Ramos (cell line): ENCODE data around the gene CXCL16.

Experiments
- in situ Hi-C: fragments of 300-500 bp; cut with MboI; formaldehyde crosslinking; loops from one replicate; pipeline ENCODE4 v1.14.3; 2022; ENCODE audit warnings: low sequenced_read_pairs; ENCODE audit not compliant: unreplicated experiment

CXCL16 gene

GRCh38 chr17:4753392-4753791 is 13.7 kb upstream of the CXCL16 start:
- in situ Hi-C loops, result no loop called here

DNA sequence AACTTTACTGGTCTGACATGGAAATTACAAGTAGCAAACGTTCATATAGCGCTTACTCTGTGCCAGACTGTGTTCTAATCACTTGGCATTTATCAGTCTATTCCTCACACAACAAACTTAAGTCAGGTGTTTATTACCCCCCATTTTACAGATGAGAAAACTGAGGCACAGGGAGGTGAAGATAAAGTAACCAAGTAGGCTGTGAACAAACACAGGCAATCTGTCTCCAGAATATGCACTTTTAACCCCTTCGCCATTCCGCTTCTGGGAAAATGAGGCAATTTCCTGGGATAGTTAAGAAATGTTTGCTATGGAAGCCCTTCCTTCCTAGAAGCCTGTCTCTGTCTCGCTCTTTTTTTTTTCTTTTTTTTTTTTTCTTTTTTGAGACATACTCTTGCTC is 12.2 kb upstream of the CXCL16 start:
- in situ Hi-C loops, result no loop called here

- in situ Hi-C loops, result no loop called here
Measured at GRCh38 chr17:4750606-4751005, 10.9 kb upstream of the CXCL16 start.

- in situ Hi-C loops, result no loop called here
Measured at GRCh38 chr17:4748686-4749085, 9.0 kb upstream of the CXCL16 start.

- in situ Hi-C loops, result no loop called here
Measured at GRCh38 chr17:4747847-4748246, 8.1 kb upstream of the CXCL16 start.

GRCh38 chr17:4744999-4745969 is 5.6 kb upstream of the CXCL16 start:
- in situ Hi-C loops, result no loop called here

- in situ Hi-C loops, result no loop called here
Measured at GRCh38 chr17:4743898-4744297, 4.2 kb upstream of the CXCL16 start.

DNA sequence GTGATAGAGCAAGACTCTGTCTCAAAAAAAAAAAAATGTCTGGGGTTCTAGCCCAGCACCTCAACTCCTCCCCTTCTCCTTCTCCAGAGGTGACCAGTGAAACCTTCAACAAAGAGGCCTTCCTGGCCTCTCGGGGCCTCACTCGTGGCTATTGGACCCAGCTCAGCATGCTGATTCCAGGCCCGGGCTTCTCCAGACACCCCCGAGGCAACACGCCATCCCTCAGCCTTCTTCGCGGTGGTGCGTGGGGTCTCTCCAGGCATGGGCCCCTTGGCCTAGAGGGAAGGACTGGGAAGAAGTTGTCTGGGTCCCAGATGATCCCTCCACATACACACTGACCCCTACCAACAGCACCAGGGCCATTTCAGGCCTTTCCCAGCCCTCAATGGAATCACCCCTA is 3.5 kb upstream of the CXCL16 start:
- in situ Hi-C loops, result no loop called here

GRCh38 chr17:4742629-4743028 is 2.9 kb upstream of the CXCL16 start:
- in situ Hi-C loops, result no loop called here

DNA sequence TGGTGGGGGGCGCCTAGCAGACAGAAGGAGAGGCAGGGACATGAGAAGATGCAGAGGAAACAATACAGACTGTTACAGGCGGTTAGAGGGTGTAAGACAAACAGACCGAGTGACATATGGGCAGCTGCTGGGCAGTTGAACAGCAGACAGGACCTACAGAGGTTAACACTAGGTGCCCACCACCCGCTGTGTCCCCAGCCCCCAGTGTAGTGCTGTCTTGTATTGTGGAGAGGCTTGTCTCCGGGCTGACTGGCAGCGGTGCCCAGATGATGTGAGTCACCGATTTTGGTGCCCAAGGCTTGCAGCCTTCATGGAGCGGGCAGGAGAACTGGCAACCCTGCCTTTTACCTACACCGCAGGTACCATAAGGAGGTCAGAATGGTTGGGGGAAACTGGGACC is 2.4 kb upstream of the CXCL16 start:
- in situ Hi-C loops, result no loop called here

- in situ Hi-C loops, result no loop called here
Measured at GRCh38 chr17:4741544-4741943, 1.8 kb upstream of the CXCL16 start.

DNA sequence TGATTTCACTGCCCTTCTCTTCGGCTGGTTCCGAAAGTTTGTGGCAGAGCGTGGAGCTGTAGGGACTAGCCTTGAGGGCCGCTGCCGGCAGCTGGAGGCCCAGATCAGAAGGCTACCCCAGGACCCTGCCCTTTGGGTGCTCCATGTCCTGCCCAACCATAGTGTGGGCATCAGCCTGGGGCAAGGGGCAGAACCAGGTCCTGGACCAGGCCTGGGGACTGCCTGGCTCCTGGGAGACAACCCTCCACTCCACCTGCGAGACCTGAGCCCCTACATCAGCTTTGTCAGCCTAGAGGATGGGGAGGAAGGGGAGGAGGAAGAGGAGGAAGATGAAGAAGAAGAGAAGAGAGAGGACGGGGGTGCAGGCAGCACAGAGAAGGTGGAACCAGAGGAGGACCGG is 856 bp upstream of the CXCL16 start:
- in situ Hi-C loops, result no loop called here

DNA sequence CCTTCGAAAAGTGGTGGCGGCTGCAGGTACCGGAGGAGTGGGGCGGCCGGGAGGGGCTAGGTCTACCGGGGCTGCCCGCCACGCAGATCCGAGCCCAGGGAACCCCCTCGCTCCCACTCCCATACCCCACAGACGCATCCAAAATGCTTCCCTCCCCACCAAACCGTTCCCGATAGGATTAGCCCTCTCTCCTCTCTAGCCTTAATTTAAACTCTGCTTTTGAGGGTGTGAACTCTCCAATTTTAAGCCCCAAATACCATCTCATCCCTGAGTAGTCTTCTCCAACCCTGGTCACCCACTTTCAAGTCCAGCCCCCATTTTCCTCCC is 260 bp upstream of the CXCL16 start:
- in situ Hi-C loops, result no loop called here

- in situ Hi-C loops, result no loop called here
Measured at GRCh38 chr17:4738136-4739121, 1.3 kb downstream of the CXCL16 start.

DNA sequence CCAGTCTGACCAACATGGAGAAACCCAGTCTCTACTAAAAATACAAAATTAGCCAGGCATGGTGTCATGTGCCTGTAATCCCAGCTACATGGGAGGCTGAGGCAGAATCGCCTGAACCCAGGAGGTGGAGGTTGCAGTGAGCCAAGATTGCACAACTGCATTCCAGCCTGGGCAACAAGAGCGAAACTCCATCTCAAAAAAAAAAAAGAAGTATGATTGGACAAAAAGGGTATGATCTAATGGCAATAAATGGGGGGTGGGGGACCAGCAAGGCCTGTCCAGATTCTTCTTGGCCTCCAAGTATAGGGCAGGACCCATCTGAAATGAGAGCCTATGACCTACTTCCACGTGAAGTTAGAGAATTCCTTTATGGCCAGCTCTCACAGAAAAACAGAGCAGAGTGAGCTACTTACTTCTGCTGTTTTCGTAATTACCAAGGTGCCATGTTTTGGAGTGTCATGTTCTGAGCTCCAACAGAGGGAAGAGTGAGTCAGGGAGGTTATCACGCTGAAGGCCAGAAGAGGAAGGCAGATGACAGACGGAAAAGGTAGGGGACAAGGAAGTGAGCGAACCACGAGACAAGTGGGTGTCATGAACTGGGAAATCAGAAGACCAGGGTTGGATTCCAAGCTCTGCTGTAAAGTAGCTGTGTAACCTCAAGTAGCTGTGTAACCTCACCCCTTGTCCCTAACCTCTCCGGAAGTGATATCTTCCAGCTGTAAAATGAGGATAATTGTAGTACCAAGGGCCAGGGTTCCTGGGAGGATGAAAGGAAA is 3.7 kb downstream of the CXCL16 start:
- in situ Hi-C loops, result no loop called here

DNA sequence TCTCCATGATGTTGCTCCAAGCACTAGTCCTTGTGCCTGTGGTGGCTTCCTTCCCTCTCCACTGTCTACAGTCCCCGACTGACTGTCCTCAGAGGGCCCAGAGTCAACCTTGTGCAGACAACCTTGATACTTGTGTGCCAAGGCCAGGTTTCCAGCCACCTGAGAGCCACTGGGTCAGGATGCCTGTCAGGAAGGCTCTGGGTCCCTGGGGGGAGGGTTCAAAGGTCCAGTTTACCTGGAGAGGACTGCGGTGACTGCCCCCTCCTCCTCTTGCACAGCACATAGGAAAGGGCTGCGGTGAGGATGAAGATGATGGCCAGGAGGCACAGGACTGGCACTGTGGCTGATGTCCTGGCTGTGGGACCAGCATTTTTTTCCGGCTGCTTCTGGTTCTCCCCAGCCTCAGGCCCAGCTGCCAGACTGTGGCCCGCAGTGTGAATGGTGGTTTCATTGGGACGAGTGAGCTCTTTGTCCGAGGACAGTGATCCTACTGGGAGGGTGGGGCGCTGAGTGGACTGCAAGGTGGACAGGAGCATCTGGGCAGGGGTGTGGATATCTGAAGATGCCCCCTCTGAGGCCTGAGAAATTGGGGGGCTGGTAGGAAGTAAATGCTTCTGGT is 4.8 kb downstream of the CXCL16 start:
- in situ Hi-C loops, result no loop called here

DNA sequence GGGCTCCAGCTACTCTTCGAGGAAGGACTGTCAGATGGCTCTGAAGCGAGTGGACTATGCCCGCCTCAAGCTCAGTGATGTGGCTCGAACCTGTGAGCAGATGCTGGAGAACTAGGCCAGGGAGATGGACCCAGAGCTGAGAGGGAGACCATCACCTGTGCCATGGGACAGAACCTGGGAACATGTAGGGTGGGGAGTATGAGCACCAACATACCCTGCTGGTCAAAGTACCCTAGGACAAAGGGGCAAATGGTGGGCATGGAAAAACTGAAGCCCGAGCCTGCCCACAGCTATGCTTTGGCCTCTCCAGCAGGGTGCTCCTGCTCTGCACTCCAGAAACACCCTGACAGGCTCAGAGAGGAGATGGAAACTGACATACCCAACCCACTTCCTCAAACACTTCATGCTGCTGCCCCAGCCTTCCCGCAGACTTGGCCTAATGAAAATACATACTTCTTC is 6.6 kb downstream of the CXCL16 start:
- in situ Hi-C loops, result no loop called here

GRCh38 chr17:4728124-4728523 is 11.6 kb downstream of the CXCL16 start:
- in situ Hi-C loops, result no loop called here

GRCh38 chr17:4725646-4726310 is 13.9 kb downstream of the CXCL16 start:
- in situ Hi-C loops, result no loop called here
